ENCODE data around the gene CSNK1A1.
A peak's percentile ranks its signal among the peaks of the same experiment; 100 is the strongest.
"Not testable (repeated sequence)": the region's sequence is repeated elsewhere in the genome, so short reads cannot be mapped to it uniquely, and the experiment has no call there.

The CSNK1A1 gene

GRCh38 chr5:149456597-149457392, 94.4 kb downstream of the CSNK1A1 start:
- no peak for DNase-seq (ENCODE audit: low read depth)

- DNase-seq (ENCODE audit: low read depth): no peak
Observed at GRCh38 chr5:149455889-149456409, 95.3 kb downstream of the CSNK1A1 start.

- DNase-seq (ENCODE audit: low read depth): no peak
Observed at GRCh38 chr5:149453618-149454415, 97.4 kb downstream of the CSNK1A1 start.

DNA sequence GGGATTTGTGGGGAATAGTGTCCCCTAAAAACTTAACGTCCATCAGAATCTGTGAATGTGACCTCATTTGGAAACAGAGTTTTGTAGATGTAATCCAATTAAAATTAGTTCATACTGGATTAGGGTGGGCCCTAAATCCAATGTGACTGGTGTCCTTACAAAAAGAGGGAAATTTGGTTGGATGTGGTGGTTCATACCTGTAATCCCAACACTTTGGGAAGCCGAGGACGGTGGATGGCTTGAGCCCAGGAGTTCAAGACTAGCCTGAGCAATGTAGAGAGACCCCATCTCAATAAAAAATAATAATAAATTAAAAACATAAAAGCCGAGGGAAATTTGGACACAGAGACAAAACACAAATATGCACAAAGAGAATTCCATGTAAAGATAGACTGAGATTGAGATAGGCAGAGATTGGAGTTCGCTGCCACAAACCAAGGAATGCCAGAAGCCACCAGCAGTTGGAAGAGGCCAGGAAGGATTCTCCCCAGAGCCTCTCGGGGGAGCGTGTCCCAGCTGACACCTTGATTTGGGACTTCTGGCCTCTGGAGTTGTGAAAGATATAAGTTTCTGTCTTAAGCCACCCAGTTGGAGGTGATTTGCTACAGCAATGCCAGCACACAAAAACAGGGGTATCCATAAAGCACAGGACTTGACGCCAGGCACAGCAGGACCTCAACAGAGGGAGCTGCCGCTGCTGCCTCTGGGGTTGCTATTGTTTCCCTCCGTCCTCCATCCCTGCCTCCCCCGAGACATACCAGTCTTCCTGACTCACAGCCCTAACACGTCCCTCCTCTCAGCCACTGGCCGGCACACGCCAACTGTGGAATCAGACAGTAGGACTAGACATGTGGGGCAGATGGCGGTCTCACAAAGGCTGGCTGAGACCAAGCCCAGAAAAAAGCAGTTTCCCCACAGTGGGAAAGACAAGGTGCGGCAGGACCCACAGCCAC, 98.3 kb downstream of the CSNK1A1 start:
- DNase-seq (ENCODE audit: low read depth): no peak

GRCh38 chr5:149452007-149452664, 99.1 kb downstream of the CSNK1A1 start:
- no peak for DNase-seq (ENCODE audit: low read depth)

DNA sequence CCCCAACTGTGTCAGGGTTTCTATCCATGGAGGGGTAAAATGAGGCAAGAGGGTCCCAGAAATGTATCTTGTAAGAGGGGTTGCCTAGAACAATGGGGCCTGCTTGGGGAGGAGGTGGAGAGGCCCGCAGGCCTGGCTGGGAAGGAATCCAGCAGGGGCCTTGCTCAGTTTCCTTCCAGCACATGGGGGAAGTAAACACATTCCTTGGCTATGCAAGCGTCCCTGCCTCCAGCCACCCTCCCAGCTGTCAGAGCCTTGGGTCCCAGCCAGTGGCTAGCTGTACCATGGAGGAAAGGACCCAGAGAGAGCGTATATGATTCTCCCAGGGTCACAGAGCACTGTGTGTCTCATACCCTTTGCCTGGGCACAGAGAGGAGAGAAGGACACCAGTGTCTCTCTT, 101.0 kb downstream of the CSNK1A1 start:
- no peak for DNase-seq (ENCODE audit: low read depth)

DNA sequence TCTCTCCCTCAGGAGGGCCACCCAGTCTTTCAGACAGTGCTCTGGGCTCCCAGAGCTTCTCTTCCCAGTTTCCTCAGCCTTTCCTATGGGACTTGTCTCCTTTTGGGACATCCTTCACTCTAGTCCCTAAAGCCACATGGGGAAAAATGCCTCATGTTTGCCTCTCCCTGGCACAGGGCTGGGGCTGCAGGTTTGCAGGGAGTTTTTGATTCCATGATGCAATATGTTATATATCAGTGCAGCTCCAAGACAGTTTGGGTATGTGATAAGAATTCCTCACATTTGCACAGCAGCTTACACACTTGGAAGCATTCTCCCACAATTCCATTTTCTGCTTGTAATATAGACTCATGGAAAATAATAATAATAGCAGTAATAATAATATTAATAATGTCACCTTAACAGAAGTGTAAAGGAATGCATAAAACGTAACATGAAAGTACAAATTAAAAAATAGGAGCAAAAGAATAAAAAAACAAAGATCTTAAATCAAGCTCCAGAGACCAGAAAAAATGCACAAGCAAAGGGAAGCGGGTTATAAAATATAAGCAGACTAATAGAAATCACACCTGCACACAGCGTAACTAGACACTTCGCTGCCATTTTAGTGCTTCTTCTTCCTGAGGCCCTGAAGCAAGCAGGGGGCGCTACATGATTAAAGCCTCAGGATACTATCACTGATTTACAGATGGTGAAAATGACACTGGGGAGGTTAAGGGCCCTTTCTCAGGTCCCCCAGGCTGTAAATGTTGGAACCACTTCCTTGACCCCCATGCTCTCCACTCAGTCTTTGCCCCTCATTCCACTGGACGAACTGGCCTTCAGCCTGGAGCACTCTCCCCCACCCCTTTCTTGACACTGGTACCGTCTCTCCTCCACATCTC, 102.2 kb downstream of the CSNK1A1 start:
- DNase-seq (ENCODE audit: low read depth): no peak

- DNase-seq (ENCODE audit: low read depth): no peak
Observed at GRCh38 chr5:149448431-149448830, 102.8 kb downstream of the CSNK1A1 start.

DNA sequence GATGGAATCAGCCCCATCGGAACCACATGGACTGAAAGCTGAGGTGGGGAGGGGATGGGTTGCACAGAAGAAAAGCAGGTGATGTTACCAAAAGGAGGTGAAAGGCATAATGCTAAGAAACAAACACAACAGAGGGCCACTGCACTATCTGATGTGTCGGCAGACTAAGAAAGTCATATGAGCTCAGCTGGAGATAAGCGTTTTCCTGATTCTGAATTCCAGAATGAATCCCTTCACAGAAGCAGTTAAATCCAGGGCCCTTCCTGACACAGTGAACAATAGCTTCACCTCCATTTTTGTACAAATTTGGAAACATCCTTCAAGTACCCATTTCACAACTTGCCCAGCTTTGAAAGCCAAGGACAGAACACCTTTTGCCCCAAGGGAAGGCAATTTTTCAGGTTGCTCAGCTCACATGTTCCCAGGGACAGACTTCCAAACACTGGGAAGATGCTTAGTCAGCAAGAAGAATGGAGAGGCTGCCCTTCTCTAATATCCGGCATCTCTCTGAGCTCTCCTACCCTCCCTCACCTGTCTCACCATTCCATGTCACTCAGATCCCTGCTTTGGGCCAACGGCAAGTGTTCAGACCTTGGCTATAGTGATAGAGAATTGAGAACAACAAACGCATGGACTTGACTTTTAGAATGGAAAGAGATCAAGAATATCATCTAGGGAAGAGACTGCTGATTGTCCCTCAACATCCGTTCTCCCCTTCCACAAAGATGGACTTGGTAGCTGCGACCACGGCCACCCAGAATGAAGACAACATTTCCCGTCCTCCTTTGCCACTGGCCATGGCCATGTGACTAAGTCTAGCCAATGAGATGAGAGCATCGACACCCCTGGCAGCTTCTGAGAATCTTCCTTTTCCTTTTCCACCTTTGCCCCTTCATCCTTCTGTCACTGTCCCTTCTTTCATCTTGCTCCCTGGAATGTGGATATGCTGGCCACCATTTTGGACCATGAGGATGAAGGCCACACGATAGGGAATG, 103.6 kb downstream of the CSNK1A1 start:
- DNase-seq (ENCODE audit: low read depth): no peak

GRCh38 chr5:149446794-149447193, 104.4 kb downstream of the CSNK1A1 start:
- DNase-seq (ENCODE audit: low read depth): not testable (repeated sequence)

DNA sequence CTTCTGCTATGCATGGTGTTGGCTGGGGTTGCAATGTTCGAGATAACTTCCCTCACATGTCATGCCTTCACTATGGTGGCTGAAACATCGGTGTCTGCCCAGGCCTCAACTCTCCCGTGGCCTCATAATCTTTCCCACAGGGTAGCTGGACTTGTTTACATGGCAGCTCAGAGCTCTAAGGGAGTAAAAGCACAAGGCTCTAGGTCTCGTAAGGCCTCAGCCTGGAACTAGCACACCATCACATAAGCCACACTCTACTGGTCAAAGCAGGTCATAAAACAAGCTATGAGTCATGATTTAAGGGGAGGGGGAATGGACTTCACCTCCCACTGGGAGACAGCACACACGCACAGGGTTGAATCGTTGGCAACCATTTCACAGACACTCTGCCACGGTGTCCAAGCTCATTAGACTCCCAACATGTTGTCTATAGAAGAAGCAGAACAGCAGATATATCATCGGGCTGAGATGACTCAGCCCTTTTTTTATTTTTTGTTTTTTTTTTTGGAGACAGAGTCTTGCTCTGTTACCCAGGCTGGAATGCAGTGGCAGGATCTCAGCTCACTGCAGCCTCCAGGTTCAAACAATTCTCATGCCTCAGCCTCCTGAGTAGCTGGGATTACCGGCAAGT, 105.4 kb downstream of the CSNK1A1 start:
- DNase-seq (ENCODE audit: low read depth): no peak

GRCh38 chr5:149445343-149445738, 105.9 kb downstream of the CSNK1A1 start:
- no peak for DNase-seq (ENCODE audit: low read depth)

DNA sequence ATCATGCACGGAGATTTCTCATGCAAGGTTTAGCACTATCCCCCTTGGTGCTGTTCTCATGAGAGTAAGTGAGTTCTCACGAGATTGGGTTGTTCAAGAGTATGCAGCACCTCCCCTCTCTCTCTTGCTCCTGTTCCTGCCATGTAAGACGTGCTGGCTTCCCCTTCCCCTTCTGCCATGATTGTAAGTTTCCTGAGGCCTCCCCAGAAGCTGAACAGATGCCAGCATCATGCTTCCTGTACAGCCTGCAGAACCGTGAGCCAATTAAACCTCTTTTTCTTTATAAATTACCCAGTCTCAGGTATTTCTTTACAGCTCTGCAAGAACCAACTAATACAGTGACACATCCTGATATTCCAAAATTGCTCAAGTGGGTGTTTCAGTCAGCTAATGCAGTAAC, 106.8 kb downstream of the CSNK1A1 start:
- DNase-seq (ENCODE audit: low read depth): not testable (repeated sequence)

DNA sequence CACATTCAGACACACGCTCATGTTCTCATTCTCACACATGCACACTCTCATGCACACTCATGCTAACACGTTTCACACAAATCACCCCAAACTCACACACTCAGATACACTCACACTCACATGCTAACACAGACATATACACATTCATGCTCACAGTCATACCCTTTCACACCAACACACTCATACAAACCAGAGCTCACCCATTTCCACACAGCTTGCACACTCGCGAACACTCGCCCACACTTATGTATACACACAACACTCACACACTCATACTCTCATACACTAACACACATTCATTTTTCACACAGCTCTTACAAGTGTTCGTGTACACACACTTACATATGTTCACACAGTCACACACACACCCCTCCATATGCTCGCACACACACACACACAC, 108.0 kb downstream of the CSNK1A1 start:
- no peak for DNase-seq (ENCODE audit: low read depth)

DNA sequence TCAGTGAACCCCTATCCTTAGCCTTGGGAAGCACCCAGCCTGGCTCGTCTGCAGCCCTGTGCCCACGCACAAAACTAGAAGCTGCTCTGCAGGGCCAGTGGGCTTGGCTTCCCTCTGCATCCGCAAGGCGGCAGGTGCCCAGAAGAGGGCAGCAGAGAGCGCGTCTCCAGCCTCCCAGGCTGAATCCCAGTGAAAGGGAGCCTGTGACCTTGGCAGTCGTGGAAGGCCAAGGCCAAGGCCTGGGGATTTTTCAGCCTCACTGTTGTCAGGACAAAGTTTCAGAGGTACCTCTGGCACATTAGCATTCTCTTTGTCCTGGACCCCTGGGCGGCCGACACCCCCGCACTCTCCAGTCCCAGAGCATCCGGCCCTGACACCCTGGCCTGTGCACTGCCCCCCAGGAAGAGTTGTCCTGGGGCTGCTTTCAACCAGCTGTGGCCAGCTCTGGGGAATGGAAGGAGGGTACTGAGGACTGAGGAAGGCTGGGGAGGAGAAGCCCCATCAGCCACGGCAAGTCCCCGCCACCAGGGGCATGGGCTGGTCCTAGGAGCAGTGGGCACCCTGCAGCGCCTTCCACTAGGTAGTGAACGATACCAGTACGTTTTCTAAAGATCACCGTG, 108.6 kb downstream of the CSNK1A1 start:
- DNase-seq (ENCODE audit: low read depth): peak; percentile 52
